Fibroblast of pulmonary artery (primary cell): ENCODE measurements around the gene CHAT.

Experiments
- DNase-seq: peaks from one replicate; pipeline ENCODE4 v3.0.0-alpha.2; 2010; ENCODE audit warnings: low read depth
- H3K4me3 ChIP-seq: replicated peaks from 2 replicates; pipeline ENCODE4 v1.5.1; 2011; ENCODE audit warnings: low read depth, mild to moderate bottlenecking, control low read depth, low read length, moderate library complexity
- CTCF ChIP-seq: IDR thresholded peaks from 2 replicates; pipeline ENCODE4 v1.5.1; 2011; ENCODE audit warnings: mild to moderate bottlenecking, control low read depth, low read length, inconsistent platforms; ENCODE audit errors: missing control alignments

Gene CHAT

GRCh38 chr10:49710966-49711365 is 97.1 kb downstream of the CHAT start:
- H3K4me3 ChIP-seq: no peak overlapping the region
- no peak for DNase-seq
- TF ChIP-seq CTCF: no peak

GRCh38 chr10:49711481-49711880 is 97.6 kb downstream of the CHAT start:
- no peak for DNase-seq
- H3K4me3 ChIP-seq: no peak overlapping the region
- TF ChIP-seq CTCF: no peak

- TF ChIP-seq CTCF: no peak
These were observed 99.4 kb downstream of the CHAT start for GRCh38 chr10:49713266-49713665.

More at GRCh38 chr10:49713266-49713665, 99.4 kb downstream of the CHAT start:
- no peak for DNase-seq
- H3K4me3 ChIP-seq: no peak overlapping the region
